Keratinocyte (primary cell): Measurements from ENCODE around the gene CCBE1. TPM values are rescaled to one million over a fixed set of nuclear protein-coding genes. Genes with fewer than 3 reads are reported as not detected.

Source experiments
- DNase-seq: peaks from one replicate; pipeline ENCODE4 v3.0.0-alpha.2; 2011; ENCODE audit warnings: low read depth, missing footprints, low spot score
- FAIRE-seq: peaks from 2 replicates; lab custom pipeline; 2011; peaks lifted over from hg19 to GRCh38; lab: Jason Lieb, UNC
- H2AFZ ChIP-seq: 2 replicates; pipeline ENCODE4 v1.6.0; 2012; ENCODE audit warnings: low read length, control low read depth, inconsistent platforms; ENCODE audit not compliant: control insufficient read depth
- H3K27ac ChIP-seq: 2 replicates; pipeline ENCODE4 v1.5.1; 2011; ENCODE audit warnings: low read length; ENCODE audit not compliant: control insufficient read depth, insufficient read depth
- H3K27me3 ChIP-seq: 3 replicates; pipeline ENCODE4 v1.6.0; 2011; ENCODE audit warnings: low read length; ENCODE audit not compliant: control insufficient read depth, insufficient read depth; ENCODE audit errors: extremely low read depth
- H3K36me3 ChIP-seq, 2 experiments: 2 replicates in 1 of 2; 3 replicates in 1 of 2; pipeline ENCODE4 v1.5.1; 2011; ENCODE audit warnings: low read length in 2 of 2, mild to moderate bottlenecking in 1 of 2; ENCODE audit not compliant: control insufficient read depth in 2 of 2, insufficient read depth in 2 of 2; ENCODE audit errors: extremely low read depth in 1 of 2
- H3K4me1 ChIP-seq: 3 replicates; pipeline ENCODE4 v1.5.1; 2011; ENCODE audit warnings: low read length; ENCODE audit not compliant: control insufficient read depth, insufficient read depth; ENCODE audit errors: extremely low read depth
- H3K4me2 ChIP-seq: 3 replicates; pipeline ENCODE4 v1.6.0; 2011; ENCODE audit warnings: low read depth, low read length; ENCODE audit not compliant: control insufficient read depth, insufficient read depth; ENCODE audit errors: extremely low read depth
- H3K4me3 ChIP-seq, 3 experiments: fragments of 200-600 bp in 1 of 3; sonication (generic) in 1 of 3; 2 replicates in 2 of 3; 3 replicates in 1 of 3; pipeline ENCODE4 v1.5.1; 2011 to 2016; ENCODE audit warnings: low read length in 3 of 3, mild to moderate bottlenecking in 3 of 3, control low read depth in 2 of 3, inconsistent platforms in 1 of 3, low read depth in 1 of 3, mixed read lengths in 1 of 3, mixed run types in 1 of 3, moderate library complexity in 1 of 3; ENCODE audit not compliant: control insufficient read depth in 2 of 3, insufficient read depth in 2 of 3; ENCODE audit errors: extremely low read depth in 1 of 3
- H3K79me2 ChIP-seq: 2 replicates; pipeline ENCODE4 v1.6.0; 2012; ENCODE audit warnings: low read length; ENCODE audit not compliant: control insufficient read depth, insufficient read depth
- H3K9ac ChIP-seq: 3 replicates; pipeline ENCODE4 v1.6.0; 2011; ENCODE audit warnings: low read length; ENCODE audit not compliant: control insufficient read depth, insufficient read depth; ENCODE audit errors: extremely low read depth
- H3K9me1 ChIP-seq: 3 replicates; pipeline ENCODE4 v1.6.0; 2011; ENCODE audit warnings: low read length; ENCODE audit not compliant: control insufficient read depth, insufficient read depth; ENCODE audit errors: extremely low read depth
- H3K9me3 ChIP-seq: 2 replicates; pipeline ENCODE4 v1.5.1; 2012; ENCODE audit warnings: low read depth, low read length; ENCODE audit not compliant: control insufficient read depth
- H4K20me1 ChIP-seq: 3 replicates; pipeline ENCODE4 v1.6.0; 2011; ENCODE audit warnings: low read length; ENCODE audit not compliant: control insufficient read depth, insufficient read depth; ENCODE audit errors: extremely low read depth
- EZH2 ChIP-seq: IDR thresholded peaks from one replicate; pipeline ENCODE4 v1.6.1; 2012; ENCODE audit warnings: inconsistent platforms, mild to moderate bottlenecking, low read length, moderate library complexity
- dilution Hi-C: fragments of 300-500 bp; cut with MboI; formaldehyde crosslinking; loops from one replicate; pipeline ENCODE4 v1.7.0; 2020; ENCODE audit warnings: low sequenced_read_pairs; ENCODE audit not compliant: extremely low pct_ligation_motif_present
- polyA plus RNA-seq, 5 experiments: library from polyadenylated mRNA; depleted of rRNA in 3 of 5; stranded (reverse) in 3 of 5; stranded (forward) in 1 of 5; unstranded in 1 of 5; fragments of >200 nt; gene quantifications; 1 replicate in 1 of 5; 2 replicates in 3 of 5; 3 replicates in 1 of 5; pipeline versions ENCODE4 v1.2.1 to v1.2.3, GENCODE V29; 2011 to 2012; ENCODE audit warnings: missing spikeins in 2 of 5, low read depth in 1 of 5, low replicate concordance in 1 of 5
- TF ChIP-seq, protein P1 (sequence below), 3 experiments: IDR thresholded peaks in 1 of 3; conservative IDR thresholded peaks in 1 of 3; optimal IDR thresholded peaks in 1 of 3; 2 replicates in 2 of 3; 3 replicates in 1 of 3; pipeline versions ENCODE3 to v1.5.1; 2011; ENCODE audit warnings: low read length in 3 of 3, mild to moderate bottlenecking in 3 of 3, moderate library complexity in 2 of 3, control low read depth in 1 of 3, inconsistent platforms in 1 of 3; ENCODE audit not compliant: insufficient read depth in 2 of 3; ENCODE audit errors: extremely low read depth in 1 of 3

CCBE1 gene
- polyA plus RNA-seq, 1 donor (not counting 4 experiments of a cell fraction or from before 2014, with no cell fraction given): 20.1 TPM

DNA sequence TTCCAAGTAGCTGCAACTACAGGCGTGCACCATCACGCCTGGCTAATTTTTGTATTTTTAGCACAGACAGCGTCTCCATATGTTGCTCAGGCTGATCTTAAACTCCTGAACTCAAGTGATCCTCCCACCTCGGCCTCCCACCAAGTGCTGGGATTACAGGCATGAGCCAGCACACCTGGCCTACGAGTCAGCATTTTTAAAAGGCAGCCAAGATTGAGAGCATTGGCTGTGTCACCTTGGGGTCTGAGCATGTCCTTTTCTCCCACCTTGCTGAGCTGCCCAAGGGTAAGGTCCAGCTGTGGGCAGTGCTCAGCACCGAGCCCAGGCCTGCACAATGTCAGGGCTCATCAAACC is 195.3 kb downstream of the CCBE1 start:
- H3K9me3 ChIP-seq: no peaks in the 10 kb centered on the region
- dilution Hi-C loops: no loop called here
- H3K36me3 ChIP-seq: peaks cover 0 to 3% of the 10 kb centered on the region in 2 experiments
- no peaks in the 10 kb centered on the region for H3K79me2 ChIP-seq
- H2AFZ ChIP-seq: no peak overlapping the region
- FAIRE-seq: no peak
- peak overlapping the region; percentile 70 for H3K27ac ChIP-seq
- no peaks in the 10 kb centered on the region for H3K27me3 ChIP-seq
- H3K4me1 ChIP-seq: peaks cover 28% of the 10 kb centered on the region
- TF ChIP-seq EZH2: no peak
- TF ChIP-seq, protein P1, sequence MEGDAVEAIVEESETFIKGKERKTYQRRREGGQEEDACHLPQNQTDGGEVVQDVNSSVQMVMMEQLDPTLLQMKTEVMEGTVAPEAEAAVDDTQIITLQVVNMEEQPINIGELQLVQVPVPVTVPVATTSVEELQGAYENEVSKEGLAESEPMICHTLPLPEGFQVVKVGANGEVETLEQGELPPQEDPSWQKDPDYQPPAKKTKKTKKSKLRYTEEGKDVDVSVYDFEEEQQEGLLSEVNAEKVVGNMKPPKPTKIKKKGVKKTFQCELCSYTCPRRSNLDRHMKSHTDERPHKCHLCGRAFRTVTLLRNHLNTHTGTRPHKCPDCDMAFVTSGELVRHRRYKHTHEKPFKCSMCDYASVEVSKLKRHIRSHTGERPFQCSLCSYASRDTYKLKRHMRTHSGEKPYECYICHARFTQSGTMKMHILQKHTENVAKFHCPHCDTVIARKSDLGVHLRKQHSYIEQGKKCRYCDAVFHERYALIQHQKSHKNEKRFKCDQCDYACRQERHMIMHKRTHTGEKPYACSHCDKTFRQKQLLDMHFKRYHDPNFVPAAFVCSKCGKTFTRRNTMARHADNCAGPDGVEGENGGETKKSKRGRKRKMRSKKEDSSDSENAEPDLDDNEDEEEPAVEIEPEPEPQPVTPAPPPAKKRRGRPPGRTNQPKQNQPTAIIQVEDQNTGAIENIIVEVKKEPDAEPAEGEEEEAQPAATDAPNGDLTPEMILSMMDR (optimal IDR thresholded peaks at IDR 0.05 in 1 of 3, IDR thresholded peaks at IDR 0.05 in 1 of 3, conservative IDR thresholded peaks at IDR 0.05 in 1 of 3; ENCODE audit: extremely low read depth in 1 of 3, insufficient read depth in 2 of 3, low read length in 3 of 3): no peak
- peaks cover 2% of the 10 kb centered on the region for H3K9me1 ChIP-seq
- no peaks in the 10 kb centered on the region for H4K20me1 ChIP-seq
- DNase-seq: no peak
- peak overlapping the region; percentile 50 for H3K9ac ChIP-seq
- H3K4me3 ChIP-seq: no peak overlapping the region
- H3K4me2 ChIP-seq: peak overlapping the region; percentile 70

DNA sequence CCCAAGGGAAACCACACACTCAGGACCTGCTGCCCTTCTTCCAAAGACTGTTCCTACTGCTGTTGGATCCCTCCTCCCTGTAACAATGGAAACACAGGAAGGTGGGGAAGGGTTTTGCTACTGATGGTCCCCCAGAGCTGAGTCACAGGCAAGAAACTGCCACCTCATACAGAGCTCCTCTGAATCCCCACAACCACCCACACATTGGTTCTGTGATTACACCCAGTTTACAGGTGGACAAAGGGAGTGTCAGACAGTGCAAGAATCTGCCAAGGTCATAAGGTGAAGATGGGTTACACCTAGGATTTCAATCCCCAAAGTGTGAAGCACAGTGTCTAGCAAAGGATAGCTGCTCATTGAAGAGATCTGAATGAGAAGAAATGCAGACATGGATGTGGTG is 196.5 kb downstream of the CCBE1 start:
- Histone ChIP-seq H3K27me3 (no peaks in the 10 kb centered on the region), H3K36me3 (peaks cover 0 to 3% of the 10 kb centered on the region in 2 experiments), H3K4me3 (no peak overlapping the region), H3K4me2 (no peak overlapping the region), H3K4me1 (peaks cover 28% of the 10 kb centered on the region), H4K20me1 (no peaks in the 10 kb centered on the region), H3K79me2 (no peaks in the 10 kb centered on the region), H2AFZ (no peak overlapping the region), H3K9me3 (no peaks in the 10 kb centered on the region), H3K27ac (no peak overlapping the region), H3K9me1 (peaks cover 2% of the 10 kb centered on the region), H3K9ac (no peak overlapping the region)
- TF ChIP-seq, protein P1 (optimal IDR thresholded peaks at IDR 0.05 in 1 of 3, IDR thresholded peaks at IDR 0.05 in 1 of 3, conservative IDR thresholded peaks at IDR 0.05 in 1 of 3; ENCODE audit: extremely low read depth in 1 of 3, insufficient read depth in 2 of 3, low read length in 3 of 3): no peak
- TF ChIP-seq EZH2: no peak
- dilution Hi-C loops: no loop called here
- FAIRE-seq (no peak), DNase-seq (no peak)
